ENCODE measurements around the gene CACNA1C.

DNA sequence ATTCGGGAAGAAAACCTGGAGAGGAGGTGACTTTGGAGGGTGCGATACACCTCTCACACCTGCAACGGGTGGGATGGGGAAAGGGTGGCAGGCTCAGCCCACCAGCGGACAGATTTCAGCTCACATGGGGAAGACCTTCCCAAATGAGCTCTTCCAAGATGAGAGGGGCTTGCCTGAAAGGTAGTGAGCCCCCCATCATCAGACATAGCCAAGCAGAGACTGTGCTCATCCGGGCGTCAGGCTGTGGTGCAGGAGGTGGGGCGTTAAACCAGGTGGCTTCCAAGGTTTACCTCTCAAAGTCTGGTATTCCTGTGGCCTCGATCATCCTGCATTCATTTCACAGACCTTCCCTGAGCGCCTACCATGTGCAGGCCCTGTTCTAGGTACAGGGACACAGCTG is 636.6 kb downstream of the CACNA1C start:
- no peak for TF ChIP-seq RCOR1 (IDR thresholded peaks at IDR 0.05; ENCODE audit: low read length)
- TF ChIP-seq, protein P1, sequence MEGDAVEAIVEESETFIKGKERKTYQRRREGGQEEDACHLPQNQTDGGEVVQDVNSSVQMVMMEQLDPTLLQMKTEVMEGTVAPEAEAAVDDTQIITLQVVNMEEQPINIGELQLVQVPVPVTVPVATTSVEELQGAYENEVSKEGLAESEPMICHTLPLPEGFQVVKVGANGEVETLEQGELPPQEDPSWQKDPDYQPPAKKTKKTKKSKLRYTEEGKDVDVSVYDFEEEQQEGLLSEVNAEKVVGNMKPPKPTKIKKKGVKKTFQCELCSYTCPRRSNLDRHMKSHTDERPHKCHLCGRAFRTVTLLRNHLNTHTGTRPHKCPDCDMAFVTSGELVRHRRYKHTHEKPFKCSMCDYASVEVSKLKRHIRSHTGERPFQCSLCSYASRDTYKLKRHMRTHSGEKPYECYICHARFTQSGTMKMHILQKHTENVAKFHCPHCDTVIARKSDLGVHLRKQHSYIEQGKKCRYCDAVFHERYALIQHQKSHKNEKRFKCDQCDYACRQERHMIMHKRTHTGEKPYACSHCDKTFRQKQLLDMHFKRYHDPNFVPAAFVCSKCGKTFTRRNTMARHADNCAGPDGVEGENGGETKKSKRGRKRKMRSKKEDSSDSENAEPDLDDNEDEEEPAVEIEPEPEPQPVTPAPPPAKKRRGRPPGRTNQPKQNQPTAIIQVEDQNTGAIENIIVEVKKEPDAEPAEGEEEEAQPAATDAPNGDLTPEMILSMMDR (IDR thresholded peaks at IDR 0.05) = no peak
- TF ChIP-seq EZH2phosphoT487 (IDR thresholded peaks at IDR 0.05; ENCODE audit: borderline replicate concordance, low read depth) = no peak
- TF ChIP-seq, protein P2, sequence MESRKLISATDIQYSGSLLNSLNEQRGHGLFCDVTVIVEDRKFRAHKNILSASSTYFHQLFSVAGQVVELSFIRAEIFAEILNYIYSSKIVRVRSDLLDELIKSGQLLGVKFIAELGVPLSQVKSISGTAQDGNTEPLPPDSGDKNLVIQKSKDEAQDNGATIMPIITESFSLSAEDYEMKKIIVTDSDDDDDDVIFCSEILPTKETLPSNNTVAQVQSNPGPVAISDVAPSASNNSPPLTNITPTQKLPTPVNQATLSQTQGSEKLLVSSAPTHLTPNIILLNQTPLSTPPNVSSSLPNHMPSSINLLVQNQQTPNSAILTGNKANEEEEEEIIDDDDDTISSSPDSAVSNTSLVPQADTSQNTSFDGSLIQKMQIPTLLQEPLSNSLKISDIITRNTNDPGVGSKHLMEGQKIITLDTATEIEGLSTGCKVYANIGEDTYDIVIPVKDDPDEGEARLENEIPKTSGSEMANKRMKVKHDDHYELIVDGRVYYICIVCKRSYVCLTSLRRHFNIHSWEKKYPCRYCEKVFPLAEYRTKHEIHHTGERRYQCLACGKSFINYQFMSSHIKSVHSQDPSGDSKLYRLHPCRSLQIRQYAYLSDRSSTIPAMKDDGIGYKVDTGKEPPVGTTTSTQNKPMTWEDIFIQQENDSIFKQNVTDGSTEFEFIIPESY (IDR thresholded peaks at IDR 0.05; ENCODE audit: borderline replicate concordance, low read depth) = no peak
